Activated T-helper 9 cell treated with anti-CD3 and anti-CD28 coated beads, Interleukin-2, amount 50 U/mL, for 16 hours (primary cell): ENCODE results near the gene PSMB9.
A peak's percentile ranks its signal among the peaks of the same experiment; 100 is the strongest.

Experiments
- DNase-seq: peaks from one replicate; pipeline ENCODE4 v3.0.0-alpha.2; 2020; ENCODE audit warnings: low read depth

PSMB9 gene

DNA sequence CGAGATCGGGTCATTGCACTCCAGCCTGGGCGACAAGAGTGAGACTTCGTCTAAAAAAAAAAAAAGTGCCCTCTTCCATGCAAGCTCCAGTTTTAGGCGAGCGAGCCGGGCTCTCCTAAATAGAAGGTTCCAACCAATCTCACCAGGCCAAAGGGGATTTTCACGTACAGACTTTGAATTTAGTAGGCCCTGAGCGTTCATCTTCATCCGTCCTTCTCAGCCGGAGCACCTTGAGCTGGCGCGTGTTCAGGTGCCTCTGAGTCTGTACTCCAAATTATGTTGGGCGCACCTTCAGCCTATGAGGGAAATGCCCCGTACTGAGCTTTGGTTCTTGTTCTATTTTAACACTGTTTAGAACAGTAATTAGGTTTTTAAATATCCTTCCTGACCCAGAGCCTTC is 14.6 kb upstream of the PSMB9 start:
- DNase-seq = no peak

DNA sequence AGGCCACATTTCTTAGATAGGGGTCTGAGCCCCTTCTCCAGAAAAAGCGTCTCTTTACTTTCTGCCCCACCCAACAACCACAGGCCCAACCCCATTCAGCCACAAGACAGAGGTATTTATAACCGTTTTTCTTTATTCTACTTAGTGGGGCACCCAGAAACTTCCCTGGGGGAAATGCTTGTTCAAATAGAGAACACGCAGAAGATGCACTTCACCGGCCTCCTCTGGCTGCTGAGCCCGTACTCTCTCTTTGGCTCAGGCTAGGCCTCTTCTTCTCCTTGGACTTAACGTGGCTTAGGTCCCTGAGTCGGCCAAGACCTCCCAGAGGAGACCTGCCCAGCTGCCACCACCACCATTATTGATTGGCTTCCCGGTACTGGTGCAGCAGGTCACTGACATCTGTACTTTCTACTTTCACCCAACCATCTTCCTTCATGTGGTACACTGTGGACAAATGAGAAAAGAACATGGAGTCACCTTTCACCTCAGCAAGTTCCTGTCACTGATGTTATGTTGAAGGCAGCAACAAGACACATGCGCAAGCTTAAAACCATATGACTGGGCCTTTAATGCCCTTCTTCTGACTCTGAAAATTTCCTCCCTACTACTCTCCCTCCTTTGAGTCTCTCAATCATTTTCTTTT is 13.3 kb upstream of the PSMB9 start:
- DNase-seq = no peak

DNA sequence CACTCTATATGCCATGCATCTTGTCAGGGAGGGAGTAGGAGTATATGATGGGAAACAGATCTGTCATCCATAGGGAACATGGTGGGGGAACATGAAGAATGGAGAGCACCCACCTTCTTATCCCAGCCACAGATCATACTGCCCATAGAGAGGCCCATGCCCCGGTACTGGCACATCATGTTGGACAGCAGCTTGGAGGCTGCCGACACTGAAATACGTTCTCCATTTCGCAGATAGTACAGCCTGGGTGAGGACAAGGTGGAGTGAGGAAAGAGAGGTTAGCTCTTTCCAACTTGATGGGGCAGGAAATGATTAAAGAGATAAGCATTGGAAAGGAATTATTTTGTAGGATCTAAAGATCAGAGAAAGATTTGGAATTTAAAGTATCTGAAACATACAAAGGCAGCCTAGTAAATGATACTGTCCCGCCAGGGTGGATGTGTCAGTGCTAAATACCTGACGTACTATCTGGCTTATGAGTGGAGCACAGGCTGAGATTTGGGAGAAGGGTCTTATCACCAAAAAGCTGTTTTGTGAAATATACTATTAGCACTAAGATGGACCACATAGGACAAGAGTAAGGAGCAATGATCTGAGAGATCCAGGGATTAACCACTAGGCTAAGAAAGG is 11.9 kb upstream of the PSMB9 start:
- DNase-seq = no peak

DNA sequence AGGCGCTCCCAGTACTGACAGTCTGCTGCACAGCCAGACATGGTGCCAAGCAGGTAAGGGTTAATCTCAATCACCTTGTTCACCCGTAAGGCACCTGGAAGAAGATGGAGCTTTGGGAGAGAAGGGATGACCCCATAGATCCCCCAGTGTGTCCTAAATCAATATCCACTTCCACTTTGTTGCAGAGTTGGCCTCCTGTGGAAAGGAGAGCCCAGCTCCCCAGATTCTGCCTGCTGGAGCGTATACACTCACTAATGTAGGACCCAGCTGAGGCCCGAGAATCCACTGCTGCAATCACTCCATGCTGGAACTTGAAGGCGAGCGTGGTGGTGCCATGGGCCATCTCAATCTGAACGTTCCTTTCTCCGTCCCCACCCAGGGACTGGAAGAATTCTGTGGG is 11.3 kb upstream of the PSMB9 start:
- no peak for DNase-seq

DNA sequence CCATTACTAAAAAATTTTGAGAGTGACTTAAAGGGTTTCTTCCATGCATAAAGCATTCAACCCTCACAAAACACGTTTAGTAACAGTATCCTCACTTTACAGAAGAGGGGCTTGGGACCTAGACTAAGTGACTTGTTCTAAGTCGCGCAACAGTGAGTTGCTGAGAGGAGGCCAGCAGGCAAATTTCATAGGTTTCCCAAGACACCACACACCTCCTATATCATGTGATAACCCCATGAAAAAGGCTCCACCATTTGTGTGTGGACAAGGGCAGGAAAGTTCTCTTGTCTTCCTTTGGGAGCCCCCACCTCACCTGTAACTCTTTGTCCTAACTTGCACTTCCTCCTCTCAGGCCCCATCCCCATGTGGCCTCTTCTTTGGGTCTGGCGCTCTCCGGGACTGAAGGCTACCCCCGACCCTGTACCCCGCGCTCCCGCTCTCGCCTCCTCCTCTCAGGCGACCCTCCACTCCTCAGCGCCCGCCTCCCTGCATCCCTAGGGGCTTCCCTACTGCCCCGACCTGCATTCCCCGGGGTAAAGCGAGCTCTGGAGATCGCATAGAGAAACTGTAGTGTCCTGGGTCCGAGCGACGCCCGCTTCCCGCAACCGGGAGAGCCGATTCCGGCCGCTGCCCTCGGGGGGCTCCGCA is 10.5 kb upstream of the PSMB9 start:
- no peak for DNase-seq

DNA sequence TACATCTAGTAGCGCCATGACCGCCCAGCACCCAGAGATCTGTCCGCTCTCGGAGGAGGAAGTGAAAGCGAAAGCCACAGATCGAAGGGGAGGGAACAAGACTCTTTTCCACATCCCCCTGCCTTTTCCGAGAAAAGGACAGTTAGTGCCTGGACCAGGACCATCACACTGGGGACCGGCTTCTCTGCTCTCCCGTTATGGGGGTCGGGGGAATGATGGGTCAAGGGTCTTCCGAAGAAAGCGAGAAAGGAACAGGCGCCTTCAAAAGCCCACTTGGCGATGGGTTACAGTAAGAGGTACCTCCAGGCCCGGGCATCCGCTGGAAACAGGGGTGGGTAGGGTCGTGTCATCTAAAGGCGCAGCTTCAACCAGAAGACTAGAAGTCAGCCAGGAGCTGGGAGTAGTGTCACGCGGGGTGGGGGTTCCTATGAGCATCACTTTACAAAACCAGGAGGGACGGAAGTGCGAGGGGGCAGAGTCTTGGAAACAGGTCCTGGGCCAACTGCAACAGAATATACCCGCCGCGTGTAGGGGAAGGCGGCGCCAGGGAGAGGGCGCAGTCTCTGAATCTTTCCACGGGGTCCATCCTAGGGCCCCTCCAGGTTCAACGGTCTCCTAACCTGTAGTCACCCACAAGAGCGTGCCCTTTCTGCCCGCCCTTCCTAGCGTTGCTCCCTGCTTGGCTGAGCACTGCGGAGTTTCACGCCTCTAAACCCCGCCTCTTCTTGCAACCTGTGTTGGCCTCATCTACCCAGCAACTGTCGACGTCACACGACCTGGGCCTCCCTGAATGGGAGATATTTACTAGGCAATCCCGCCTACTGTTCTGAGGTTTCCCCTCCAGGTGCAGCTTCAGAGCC is 9.8 kb upstream of the PSMB9 start, which contains the start of gene PSMB8:
Gene PSMB8 (minus strand): TSS at position 69 of the 860 bp plus-strand sequence. CDS start 51 bp downstream, at position 18.
- peak; percentile 96 for DNase-seq

DNA sequence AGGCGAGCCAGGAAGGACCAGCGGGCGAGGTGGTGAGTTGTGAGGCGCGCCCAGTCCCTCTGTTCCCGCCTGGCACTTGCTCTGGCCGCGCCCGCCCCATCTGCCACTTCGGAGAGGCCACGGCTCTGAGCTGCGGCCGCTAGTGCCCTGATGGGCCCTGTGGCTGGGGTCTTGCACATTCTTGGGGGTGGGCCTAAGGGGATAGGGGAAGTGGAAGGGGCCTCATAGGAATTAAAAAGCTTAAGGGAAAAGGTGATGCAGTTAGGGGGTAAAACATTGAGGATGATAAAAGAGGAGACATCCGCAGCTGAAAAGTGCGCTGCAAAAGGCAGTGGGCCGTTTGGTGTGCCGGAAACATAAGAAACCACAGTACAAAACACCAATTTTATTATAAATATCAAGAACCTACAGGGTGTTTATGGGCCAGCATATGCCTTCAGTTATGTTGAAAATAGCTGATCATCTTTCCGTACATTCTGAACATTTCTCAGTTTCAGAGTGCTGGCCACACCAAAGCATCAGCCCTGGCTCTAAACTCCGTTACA is 9.1 kb upstream of the PSMB9 start:
- no peak for DNase-seq

DNA sequence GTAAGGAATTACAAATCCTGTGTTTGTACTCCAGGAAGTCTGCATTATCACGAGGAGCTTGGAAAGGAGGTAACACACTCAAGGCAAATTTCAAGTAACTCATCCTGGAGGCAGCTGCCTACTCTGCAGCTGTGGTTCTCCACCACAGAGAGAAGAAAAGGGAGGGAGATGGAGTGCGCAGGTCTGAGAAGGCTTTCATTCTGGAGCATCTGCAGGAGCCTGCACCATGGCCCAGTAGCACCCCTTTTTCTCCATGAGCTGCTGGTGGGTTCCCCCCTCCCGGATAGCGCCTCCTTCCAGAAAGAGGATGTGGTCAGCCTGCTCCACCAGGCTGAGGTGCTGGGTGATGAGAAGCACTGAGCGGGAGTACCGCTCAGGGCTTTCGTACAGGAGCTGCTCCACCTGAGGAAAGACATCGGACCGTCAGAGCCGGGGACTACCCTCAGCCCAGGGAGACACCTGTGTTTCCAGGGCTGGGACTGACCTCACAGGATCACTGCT is 8.6 kb upstream of the PSMB9 start:
- no peak for DNase-seq

DNA sequence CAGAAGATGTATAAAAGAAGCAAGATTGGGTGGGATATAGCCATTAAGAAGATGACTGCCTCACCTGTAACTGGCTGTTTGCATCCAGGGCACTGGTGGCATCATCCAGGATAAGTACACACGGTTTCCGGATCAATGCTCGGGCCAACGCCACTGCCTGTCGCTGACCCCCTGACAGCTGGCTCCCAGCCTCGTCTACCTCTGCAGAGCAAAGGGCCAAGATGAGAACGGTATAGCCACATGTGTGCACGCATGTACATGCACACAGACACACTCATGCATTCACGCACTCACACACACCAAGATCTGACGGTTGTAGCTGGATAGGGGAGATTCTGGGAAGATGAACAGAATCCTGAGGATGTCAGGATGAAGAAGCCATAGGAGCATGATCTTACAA is 7.0 kb upstream of the PSMB9 start:
- no peak for DNase-seq

DNA sequence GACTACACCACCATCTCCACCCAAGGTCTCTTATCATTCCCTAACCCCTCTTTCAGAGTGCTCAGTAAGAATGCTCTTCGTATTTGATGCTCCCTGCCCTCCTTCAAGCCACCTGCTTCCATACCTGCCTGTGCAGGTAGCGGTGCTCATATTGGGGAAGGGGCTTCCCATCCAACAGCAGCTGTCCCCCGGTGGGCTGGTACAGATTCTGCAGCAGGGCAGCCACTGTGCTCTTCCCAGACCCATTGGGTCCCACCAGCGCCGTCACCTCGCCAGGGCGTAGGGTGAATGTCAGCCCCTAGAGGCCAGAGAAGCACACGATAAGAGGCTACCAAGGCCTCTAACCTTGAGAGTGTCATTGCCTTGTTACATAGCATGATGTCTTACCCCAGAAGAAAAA is 6.2 kb upstream of the PSMB9 start:
- no peak for DNase-seq

DNA sequence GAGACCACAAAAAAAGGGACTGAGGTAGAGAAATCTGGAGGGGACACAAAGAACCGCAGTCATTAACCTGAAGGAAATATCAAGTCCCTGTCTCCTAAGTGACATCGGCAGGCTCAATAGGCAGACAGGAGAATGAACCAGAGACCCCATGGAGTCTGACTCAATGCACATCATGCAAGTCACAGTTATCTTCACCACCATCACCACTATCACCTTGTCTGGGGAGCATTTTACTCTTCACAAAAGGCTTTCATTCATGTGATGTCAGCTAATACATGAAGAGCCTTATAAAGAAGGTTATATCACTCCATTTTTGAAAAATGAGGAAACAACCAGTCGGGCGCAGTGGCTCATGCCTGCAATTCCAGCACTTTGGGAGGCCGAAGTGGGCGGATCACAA is 4.9 kb upstream of the PSMB9 start:
- no peak for DNase-seq

DNA sequence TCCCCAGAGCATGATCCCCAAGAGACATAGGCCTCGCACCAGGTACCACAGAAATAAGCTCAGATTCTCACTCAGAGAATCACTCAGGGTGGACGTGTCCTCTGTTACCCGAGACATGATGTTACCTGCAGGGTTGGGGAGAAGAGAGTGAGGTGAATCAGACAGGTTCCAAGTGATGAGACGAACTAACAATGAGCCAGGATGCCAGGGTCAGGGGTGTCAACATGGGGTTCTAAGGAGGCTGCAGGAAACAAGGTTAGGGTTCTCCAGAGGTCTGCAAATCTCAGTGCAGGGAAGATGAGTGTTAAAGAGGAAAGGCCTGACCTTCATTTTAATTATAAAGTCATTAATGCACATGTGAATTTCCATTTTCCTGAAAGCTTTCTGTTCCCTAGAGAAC is 3.0 kb upstream of the PSMB9 start:
- no peak for DNase-seq

DNA sequence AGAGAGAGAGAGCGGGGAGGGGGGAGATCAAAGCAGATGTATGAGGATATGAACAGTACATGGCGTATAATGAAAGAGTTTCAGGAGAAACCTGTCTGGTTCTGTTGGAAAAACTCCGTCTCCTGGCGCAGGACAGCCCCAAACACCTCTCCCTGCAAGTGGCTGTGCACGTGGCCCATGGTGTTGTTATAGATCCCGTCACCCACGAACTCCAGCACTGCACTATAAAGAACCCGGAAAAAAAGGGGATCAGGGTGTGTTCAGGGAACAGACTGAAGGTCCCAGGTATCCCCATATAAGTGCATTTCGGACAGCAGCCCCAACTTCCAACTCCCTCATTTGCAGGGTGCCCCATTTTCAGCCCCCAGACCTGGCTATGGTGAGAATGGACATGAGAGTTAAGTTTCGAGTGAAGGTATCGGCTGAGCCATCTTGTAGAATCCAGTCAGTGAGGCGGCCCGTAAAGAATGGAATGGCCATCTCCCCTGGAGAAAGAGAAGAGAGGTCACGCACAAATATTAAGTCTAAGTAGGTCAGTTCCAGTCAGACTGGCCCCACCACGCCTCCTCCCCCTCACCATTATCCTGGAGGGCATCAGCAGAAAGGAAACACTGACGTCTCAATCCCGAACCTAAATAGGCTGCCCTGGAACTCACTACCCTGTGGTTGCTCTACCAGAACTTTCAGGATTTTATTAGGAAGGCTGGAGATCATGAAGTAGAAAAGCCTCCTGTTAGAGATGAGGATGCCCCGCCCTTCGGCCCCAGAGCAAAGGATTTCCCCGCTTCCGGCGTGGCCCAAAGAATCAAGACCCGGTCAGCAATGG is 1.8 kb upstream of the PSMB9 start:
- DNase-seq = no peak

DNA sequence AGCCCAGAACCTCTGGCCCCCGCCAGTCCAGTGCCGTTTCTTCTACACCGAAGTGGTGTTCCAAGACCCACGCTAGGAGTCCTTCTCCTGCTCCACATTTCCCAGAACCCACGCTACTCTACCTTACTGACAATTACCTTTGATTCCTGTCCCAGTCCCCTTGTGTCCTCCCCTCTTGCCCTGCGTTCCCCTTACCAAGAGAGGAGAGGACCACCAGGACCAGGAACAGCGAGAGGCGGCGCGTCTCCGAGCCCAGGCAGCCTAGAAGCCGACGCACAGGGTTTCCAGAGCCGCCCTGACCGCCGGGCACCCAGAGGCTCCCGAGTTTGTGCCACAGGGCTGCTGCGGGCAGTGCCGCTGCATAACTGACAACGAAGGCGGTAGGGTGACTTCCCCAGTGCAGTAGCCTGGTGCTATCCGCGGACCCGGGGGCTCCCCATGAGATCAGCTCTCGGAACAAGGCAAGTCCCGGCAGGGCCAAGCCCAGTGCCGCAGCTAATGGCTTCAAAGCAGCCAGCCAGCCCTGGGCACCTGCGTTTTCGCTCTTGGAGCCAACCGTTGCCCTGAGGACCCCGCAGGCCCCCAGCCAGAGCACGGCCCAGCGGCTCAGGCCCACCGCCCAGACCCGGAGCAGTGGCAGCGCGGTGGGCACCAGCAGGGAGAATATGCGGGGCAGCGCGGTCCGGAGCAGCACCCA is 1.0 kb upstream of the PSMB9 start:
- peak; percentile 51 for DNase-seq

DNA sequence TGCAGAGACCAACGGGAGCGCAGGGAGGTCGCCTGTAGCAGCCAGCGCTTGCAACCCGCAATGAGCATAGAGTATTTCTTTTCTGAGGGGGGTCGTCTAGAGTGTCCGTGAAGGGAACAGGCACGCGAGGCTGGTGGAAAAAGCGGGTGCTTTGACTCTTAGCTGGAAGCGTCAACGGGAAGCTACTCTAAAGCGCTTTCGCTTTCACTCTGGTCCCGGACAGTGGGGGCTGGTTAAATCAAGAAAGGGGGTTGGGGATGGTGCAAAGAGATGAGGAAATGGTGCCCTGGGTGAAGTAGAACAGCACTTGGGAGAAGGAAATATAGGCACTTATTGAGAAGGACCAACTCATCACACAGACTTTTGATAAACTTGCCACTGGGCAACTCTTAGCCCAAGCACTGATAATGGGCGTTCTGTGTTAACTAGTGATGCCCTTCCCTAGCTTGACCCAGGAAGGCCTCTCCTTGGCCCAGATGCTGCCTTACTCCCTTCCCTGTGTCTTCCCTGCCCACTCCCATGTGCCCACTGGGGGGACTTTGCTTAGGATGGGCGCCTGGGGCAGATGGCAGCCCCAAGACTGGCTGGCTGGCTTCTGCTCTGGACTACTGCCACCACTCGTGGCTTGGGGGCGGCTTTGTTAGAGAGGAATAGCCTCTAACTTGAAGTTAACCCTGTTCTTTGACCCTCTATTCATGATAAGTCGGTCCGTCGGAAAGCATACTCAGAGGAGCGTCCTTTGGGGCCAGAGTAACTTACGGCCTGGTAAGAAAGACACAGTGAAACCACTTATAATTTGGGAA is 585 bp downstream of the PSMB9 start:
- peak; percentile 48 for DNase-seq

DNA sequence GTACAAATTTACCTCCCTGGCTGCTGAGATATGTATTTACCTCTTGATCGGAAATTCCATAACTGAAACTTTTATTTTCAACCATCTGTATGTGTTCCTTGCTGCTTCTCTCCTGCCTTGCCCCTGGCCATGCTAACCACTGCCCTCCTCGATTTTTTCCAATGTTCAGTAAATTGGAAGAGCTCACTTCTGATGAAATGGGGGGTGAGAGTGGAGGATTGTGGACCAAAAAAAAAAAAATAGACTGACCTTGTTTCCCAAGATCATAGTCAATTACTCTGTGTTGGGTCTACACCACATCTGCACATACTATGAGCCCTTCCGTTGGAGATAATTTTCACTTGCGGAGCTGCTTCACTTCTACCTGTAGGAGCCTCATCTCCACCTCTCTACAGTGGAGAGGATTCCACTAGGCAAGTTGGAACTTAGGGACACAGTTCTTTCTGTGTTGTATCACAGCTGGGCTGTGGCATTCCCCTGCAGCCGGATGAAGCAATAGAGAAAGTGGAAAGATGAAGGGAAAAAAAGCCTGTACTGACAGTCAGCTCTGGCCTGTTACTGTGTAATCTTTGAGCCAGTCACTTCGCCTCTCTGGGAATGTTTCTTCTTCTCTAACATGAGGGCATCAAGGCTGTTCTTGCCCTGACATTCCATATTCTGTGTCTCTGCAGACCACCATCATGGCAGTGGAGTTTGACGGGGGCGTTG is 1.6 kb downstream of the PSMB9 start:
- no peak for DNase-seq

DNA sequence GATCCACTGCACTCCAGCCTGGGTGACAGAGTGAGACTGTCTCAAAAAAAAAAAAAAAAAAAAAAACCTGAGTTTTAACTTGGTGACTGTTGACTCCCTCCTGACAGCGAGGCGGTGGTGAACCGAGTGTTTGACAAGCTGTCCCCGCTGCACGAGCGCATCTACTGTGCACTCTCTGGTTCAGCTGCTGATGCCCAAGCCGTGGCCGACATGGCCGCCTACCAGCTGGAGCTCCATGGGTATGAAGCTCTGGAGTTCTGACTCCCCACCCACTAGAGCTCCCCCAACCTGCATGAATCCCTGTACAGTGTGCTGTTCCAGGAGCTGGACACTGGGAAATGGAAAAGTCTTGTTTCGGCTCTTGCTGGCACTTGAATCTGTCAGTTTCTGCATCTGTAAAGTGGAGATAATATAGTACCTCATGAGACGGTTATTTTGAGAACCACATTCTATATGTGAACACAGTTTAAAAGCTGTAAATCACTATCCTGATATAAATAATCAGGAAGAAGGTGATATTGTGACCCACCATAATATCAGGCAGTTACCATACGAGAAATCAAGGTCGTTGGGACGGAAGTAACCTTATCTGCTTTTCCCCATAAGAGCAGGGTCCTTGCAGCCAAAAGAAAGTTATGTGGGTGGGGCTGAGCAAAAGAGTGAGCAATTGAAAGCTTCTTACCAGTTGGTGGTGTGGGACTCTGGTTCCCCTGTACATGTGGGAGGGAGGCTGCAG is 3.3 kb downstream of the PSMB9 start:
- DNase-seq = no peak

DNA sequence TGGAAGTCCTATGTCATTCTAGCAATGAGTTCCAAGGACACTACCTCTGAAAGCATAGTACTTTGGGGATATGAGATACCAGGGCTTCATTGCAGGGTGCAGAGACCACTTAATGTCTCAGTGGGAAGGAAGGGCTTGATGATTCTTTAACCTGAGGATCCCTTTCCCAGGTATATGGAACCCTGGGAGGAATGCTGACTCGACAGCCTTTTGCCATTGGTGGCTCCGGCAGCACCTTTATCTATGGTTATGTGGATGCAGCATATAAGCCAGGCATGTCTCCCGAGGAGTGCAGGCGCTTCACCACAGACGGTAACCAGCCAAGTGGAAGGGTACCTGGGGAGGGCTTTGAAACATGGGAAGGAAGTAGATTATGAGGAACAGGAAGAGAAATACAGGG is 4.2 kb downstream of the PSMB9 start:
- DNase-seq = no peak
